Esophagus squamous epithelium (tissue), 4 donors: Measurements from ENCODE around the gene CCDC124.

Experiments
- POLR2A ChIP-seq, 4 donors: fragments of 450-650 bp; IDR thresholded peaks; one replicate each; pipeline ENCODE4 v1.6.1; 2017; ENCODE audit warnings: antibody characterized with exemption in 4 of 4, mild to moderate bottlenecking in 4 of 4, moderate library complexity in 3 of 4
- TF ChIP-seq, protein P1 (sequence below), 6 experiments: fragments of 450-650 bp in 4 of 6; fragments of 200-600 bp in 2 of 6; sonication (generic) in 2 of 6; IDR thresholded peaks; one replicate each; pipeline ENCODE4 v1.5.1; 2016 to 2019; ENCODE audit warnings: antibody characterized with exemption in 6 of 6, mild to moderate bottlenecking in 4 of 6, moderate library complexity in 4 of 6

DNA sequence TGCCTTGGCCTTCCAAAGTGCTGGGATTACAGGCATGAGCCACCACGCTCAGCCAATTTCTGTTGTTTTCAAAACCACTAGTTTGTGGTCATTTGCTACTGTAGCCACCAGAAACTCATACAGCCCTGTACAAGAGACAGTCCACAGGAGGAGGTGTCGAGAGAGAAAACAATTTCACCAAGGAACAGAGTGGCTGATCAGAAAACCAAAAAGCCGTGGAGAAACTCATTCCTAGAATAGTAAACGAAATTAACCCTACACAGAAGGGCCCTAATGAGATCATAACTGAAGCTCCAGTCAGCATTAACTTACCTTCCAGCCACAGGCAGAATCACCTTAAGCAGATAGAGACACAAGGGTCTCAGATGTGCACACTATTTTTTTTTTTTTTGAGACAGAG, 3.8 kb upstream of the CCDC124 start:
- TF ChIP-seq, protein P1, sequence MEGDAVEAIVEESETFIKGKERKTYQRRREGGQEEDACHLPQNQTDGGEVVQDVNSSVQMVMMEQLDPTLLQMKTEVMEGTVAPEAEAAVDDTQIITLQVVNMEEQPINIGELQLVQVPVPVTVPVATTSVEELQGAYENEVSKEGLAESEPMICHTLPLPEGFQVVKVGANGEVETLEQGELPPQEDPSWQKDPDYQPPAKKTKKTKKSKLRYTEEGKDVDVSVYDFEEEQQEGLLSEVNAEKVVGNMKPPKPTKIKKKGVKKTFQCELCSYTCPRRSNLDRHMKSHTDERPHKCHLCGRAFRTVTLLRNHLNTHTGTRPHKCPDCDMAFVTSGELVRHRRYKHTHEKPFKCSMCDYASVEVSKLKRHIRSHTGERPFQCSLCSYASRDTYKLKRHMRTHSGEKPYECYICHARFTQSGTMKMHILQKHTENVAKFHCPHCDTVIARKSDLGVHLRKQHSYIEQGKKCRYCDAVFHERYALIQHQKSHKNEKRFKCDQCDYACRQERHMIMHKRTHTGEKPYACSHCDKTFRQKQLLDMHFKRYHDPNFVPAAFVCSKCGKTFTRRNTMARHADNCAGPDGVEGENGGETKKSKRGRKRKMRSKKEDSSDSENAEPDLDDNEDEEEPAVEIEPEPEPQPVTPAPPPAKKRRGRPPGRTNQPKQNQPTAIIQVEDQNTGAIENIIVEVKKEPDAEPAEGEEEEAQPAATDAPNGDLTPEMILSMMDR (IDR thresholded peaks at IDR 0.05): no peak
- no peak for TF ChIP-seq POLR2A (IDR thresholded peaks at IDR 0.05)
